ENCODE data around the gene BTG1. TPM values are rescaled to one million over a fixed set of nuclear protein-coding genes. Genes with fewer than 3 reads are reported as not detected.
A peak's percentile ranks its signal among the peaks of the same experiment; 100 is the strongest.

Gene BTG1
- total RNA-seq, 1 donor from 2014 or later: 72.8 TPM

DNA sequence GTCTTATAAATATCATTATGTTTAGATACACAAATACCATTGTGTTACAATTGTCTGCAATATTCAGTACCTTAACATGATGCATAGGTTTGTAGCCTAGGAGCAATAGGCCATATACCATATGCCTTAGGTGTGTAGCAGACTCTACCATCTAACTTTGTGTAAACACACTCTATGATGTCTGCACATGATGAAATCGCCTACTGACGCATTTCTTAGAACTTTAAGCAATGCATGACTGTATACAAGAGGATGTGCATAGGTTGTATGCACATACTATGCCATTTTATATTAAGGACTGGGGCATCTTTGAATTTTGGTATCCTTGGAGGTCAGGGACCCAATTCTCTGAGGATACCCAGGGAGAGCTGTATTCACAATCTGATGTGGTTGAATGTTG lies 10.1 kb upstream of the BTG1 start:
- no peak for DNase-seq (ENCODE audit: low spot score)
- intact Hi-C loops (cut with DNase I): no loop called here

DNA sequence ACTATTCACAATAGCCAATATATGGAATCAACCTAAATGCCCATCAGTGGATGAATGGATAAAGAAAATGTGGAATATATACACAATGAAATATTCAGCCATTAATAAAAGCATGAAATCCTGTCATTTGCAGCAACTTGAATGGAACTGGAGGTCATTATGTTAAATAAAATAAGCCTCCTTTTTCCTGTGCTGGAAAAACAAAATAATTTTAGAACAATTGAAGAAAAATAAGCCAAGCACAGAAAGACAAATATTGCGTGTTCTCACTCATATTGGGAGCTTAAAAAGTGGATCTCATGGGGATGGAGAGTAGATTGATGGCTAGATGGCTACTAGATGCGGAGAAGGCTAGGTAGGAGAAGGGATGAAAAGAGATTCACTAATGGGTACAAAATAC lies 6.3 kb upstream of the BTG1 start:
- no peak for DNase-seq (ENCODE audit: low spot score)
- intact Hi-C loops (cut with DNase I): no loop called here

DNA sequence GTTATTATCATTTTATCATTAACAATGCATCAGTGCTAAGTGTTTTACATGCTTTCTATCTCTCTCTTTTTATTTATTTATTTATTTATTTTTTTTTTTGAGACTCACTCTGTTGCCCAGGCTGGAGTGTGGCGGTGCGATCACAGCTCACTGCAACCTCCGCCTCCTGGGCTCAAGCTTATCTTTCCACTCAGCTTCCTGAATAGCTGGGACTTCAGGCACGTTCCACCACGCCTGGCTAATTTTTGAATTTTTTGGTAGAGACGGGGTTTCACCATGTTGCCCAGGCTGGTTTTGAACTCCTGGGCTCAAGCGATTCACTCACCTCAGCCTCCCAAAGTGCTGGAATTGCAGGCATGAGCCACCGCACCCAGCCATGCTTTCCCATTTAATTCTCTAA lies 3.9 kb upstream of the BTG1 start:
- no peak for DNase-seq (ENCODE audit: low spot score)
- intact Hi-C loops (cut with DNase I): loop anchor here (5.0 to 10.0 kb wide), 4 partner anchors 155 to 423 kb away; no protein-coding TSS in a partner anchor

- intact Hi-C loops (cut with DNase I): loop anchor here (5.0 to 10.0 kb wide), 4 partner anchors 157 to 425 kb away; no protein-coding TSS in a partner anchor
- no peak for DNase-seq (ENCODE audit: low spot score)
Observed at GRCh38 chr12:92147491-92147890, 1.8 kb upstream of the BTG1 start.

GRCh38 chr12:92146497-92147224 lies 1.0 kb upstream of the BTG1 start:
- intact Hi-C loops (cut with DNase I): loop anchor here (5.0 to 10.0 kb wide), 4 partner anchors 158 to 426 kb away; no protein-coding TSS in a partner anchor
- DNase-seq (ENCODE audit: low spot score): no peak

GRCh38 chr12:92145481-92145730 lies 240 bp downstream of the BTG1 start:
- intact Hi-C loops (cut with DNase I): loop anchor here (2.0 to 10.0 kb wide), 6 partner anchors 159 to 765 kb away; no protein-coding TSS in a partner anchor

GRCh38 chr12:92144631-92145480 lies 790 bp downstream of the BTG1 start:
- intact Hi-C loops (cut with DNase I): loop anchor here (2.0 to 10.0 kb wide), 9 partner anchors 143 to 764 kb away; no protein-coding TSS in a partner anchor
- peak; percentile 77 for DNase-seq (ENCODE audit: low spot score)

More at GRCh38 chr12:92145481-92145730, 240 bp downstream of the BTG1 start:
- no peak for DNase-seq (ENCODE audit: low spot score)

GRCh38 chr12:92143686-92144630 lies 1.7 kb downstream of the BTG1 start:
- intact Hi-C loops (cut with DNase I): loop anchor here (2.0 to 10.0 kb wide), 7 partner anchors 142 to 763 kb away; no protein-coding TSS in a partner anchor

DNA sequence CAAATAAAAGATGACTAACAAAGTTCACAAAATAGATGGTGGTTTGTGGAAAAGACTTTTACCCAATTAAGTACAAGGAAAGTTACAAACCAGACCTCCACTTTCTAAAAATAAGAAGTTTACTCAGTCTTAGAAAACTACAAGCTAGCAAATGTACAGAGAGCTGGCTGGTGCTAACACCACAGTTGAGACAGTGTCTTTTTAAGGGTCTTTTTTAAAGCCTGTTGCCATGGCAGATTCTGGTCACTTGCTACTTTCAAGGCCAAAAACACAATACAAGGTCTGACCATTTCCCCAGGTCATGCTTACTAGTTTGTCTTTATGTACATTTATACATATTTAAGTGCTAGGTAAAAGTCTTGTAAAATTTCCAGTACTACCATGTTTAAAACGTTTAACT lies 2.4 kb downstream of the BTG1 start:
- intact Hi-C loops (cut with DNase I): loop anchor here (5.0 to 10.0 kb wide), 5 partner anchors 141 to 536 kb away; no protein-coding TSS in a partner anchor
- no peak for DNase-seq (ENCODE audit: low spot score)

More at GRCh38 chr12:92143686-92144630, 1.7 kb downstream of the BTG1 start:
- peak; percentile 86 for DNase-seq (ENCODE audit: low spot score)

- intact Hi-C loops (cut with DNase I): loop anchor here (5.0 to 10.0 kb wide), 5 partner anchors 140 to 535 kb away; no protein-coding TSS in a partner anchor
- no peak for DNase-seq (ENCODE audit: low spot score)
Observed at GRCh38 chr12:92142251-92142926, 3.3 kb downstream of the BTG1 start.

DNA sequence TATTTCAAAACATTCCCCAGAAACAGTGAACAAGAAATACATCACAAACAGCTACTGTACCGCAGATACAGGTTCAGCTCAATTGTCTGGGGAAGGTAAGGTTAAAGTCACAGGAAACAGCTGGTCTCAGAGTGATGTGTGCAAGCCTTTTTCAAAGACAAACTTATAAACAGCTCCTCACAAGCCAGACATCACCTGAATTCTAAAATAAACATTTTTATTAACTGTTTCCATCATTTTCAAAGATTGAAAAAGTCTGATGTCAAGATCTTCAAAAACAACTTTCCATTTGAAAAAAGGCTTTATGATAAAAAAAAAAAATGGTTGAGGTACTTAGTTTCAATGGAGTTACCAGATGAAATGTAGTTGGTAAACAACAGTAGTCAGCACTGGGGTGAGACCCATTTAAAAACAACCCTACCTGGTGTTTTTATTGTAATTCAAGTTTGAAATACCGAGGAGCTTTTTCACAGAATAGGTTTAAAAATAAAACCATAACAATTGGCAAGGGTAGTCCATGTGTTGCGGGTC lies 4.0 kb downstream of the BTG1 start:
- no peak for DNase-seq (ENCODE audit: low spot score)
- intact Hi-C loops (cut with DNase I): loop anchor here (5.0 to 10.0 kb wide), 5 partner anchors 139 to 534 kb away; no protein-coding TSS in a partner anchor

DNA sequence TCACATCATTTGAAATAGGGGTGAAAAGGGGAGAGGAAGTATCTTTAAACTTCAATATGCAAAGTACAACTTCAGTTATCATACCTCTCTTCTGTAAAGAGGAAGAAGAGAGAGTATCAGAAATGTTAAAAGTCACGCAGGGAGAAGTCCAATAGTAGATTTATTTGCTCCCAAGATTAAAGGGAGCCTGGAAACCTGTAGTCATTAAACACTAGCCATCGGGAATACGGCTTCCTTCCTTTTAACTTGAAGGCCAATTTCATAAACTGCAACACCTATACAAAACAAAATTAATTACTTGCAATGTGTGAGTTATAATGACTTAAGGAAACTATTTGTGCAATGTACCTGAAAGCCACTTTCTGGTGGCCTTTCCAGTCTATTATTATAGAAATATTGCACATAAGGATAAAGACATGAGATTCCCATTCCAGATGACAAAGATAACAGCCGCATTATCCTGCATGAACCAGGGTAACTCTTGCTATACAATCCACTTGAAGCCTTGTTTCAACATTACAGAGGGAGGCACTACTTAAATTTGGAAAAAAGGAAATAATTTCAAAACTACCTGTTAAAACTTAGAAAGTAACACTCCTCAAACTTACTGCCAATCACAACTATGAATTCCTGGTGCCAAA lies 4.6 kb downstream of the BTG1 start:
- intact Hi-C loops (cut with DNase I): loop anchor here (5.0 to 10.0 kb wide), 5 partner anchors 139 to 534 kb away; no protein-coding TSS in a partner anchor
- DNase-seq (ENCODE audit: low spot score): no peak

DNA sequence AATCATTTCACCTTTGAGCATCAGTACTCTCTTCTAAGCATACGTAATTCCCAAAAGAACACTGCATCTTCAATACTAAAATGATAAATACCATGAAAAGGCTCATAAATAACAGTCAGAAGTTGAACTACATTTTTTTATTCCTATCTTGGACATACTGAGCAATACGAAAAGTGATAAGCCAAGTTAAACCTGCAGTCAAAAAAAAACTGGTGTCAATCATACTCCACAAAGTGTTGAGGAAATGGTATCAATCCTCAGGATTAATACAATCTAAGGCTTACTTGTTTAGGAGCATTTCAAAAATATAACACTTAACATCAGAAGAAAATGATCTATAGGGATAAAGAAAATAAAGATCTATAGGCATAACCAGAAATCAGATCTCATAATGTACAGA lies 5.5 kb downstream of the BTG1 start:
- DNase-seq (ENCODE audit: low spot score): no peak
- intact Hi-C loops (cut with DNase I): loop anchor here (5.0 to 10.0 kb wide), 5 partner anchors 138 to 533 kb away; no protein-coding TSS in a partner anchor

GRCh38 chr12:92139634-92140150 lies 6.0 kb downstream of the BTG1 start:
- DNase-seq (ENCODE audit: low spot score): no peak
- intact Hi-C loops (cut with DNase I): loop anchor here (5.0 to 10.0 kb wide), 5 partner anchors 137 to 532 kb away; no protein-coding TSS in a partner anchor

GRCh38 chr12:92138626-92139025 lies 7.0 kb downstream of the BTG1 start:
- intact Hi-C loops (cut with DNase I): no loop called here
- no peak for DNase-seq (ENCODE audit: low spot score)

GRCh38 chr12:92138144-92138543 lies 7.5 kb downstream of the BTG1 start:
- DNase-seq (ENCODE audit: low spot score): no peak
- intact Hi-C loops (cut with DNase I): no loop called here

- intact Hi-C loops (cut with DNase I): no loop called here
Observed at GRCh38 chr12:92136965-92137721, 8.5 kb downstream of the BTG1 start.

More at GRCh38 chr12:92136965-92137721, 8.5 kb downstream of the BTG1 start:
- no peak for DNase-seq (ENCODE audit: low spot score)

All from cardiac septum (tissue), 1 donor.